IMR-90 (cell line): Measurements from ENCODE around the gene KIF12. TPM values are rescaled to one million over a fixed set of nuclear protein-coding genes. Genes with fewer than 3 reads are reported as not detected.
A peak's percentile ranks its signal among the peaks of the same experiment; 100 is the strongest.

Experiments used
- ATAC-seq: fragments of 200-7000 bp; cut with Tn5 transposase; 2 replicates; pipeline ENCODE4 v1.9.1; 2020; ENCODE audit warnings: low read depth, mild to moderate bottlenecking, moderate library complexity
- BruUV-seq: library from RNA; stranded (reverse); fragments of 400-500 nt; replicated peaks from 2 replicates; lab custom pipeline; 2021; lab: Mats Ljungman, UMichigan
- CTCF ChIA-PET: fragments of 300-600 bp; formaldehyde crosslinking; extraction: SDS; loops from one replicate; lab custom pipeline; 2021; ENCODE audit warnings: antibody characterized with exemption; lab: Yijun Ruan, JAX
- POLR2A ChIA-PET: fragments of 300-600 bp; sonication (Branson Sonifier 250); formaldehyde crosslinking; loops from one replicate; lab custom pipeline; 2022; ENCODE audit warnings: antibody characterized with exemption; ENCODE audit not compliant: unreplicated experiment; lab: Charles Lee
- DNase-seq: peaks from one replicate; pipeline ENCODE4 v3.0.0; 2013
- H2AFZ ChIP-seq: replicated peaks from 2 replicates; pipeline ENCODE3; 2013; ENCODE audit warnings: low read length, mild to moderate bottlenecking; ENCODE audit not compliant: poor library complexity
- H2AK5ac ChIP-seq: 2 replicates; pipeline ENCODE4 v1.6.1; 2013; ENCODE audit warnings: low read depth, low read length, inconsistent platforms
- H2AK9ac ChIP-seq: replicated peaks from 2 replicates; pipeline ENCODE3; 2013; ENCODE audit warnings: mild to moderate bottlenecking, low read depth, low read length, moderate library complexity; ENCODE audit not compliant: poor library complexity
- H2BK120ac ChIP-seq: 2 replicates; pipeline ENCODE4 v1.6.1; 2013; ENCODE audit warnings: low read depth, low read length, inconsistent platforms
- H2BK15ac ChIP-seq: 3 replicates; pipeline ENCODE4 v1.6.1; 2013; ENCODE audit warnings: low read depth, low read length, inconsistent platforms
- H2BK20ac ChIP-seq: 2 replicates; pipeline ENCODE4 v1.6.1; 2013; ENCODE audit warnings: low read depth, mild to moderate bottlenecking, inconsistent platforms, low read length, moderate library complexity
- H2BK5ac ChIP-seq: 2 replicates; pipeline ENCODE4 v1.6.1; 2013; ENCODE audit warnings: mild to moderate bottlenecking, low read depth, low read length, inconsistent platforms; ENCODE audit not compliant: poor library complexity, severe bottlenecking
- H3K14ac ChIP-seq: replicated peaks from 2 replicates; pipeline ENCODE4 v1.6.1; 2013; ENCODE audit warnings: low read depth, low read length, inconsistent platforms
- H3K18ac ChIP-seq: 2 replicates; pipeline ENCODE4 v1.6.1; 2013; ENCODE audit warnings: low read depth, low read length, control low read depth
- H3K23ac ChIP-seq: 2 replicates; pipeline ENCODE4 v1.6.1; 2013; ENCODE audit warnings: low read depth, low read length, inconsistent platforms
- H3K27ac ChIP-seq: 2 replicates; pipeline ENCODE4 v1.5.1; 2013; ENCODE audit warnings: mild to moderate bottlenecking, control low read depth, low read length; ENCODE audit not compliant: insufficient read depth
- H3K27me3 ChIP-seq: 2 replicates; pipeline ENCODE4 v1.6.1; 2013; ENCODE audit warnings: low read length; ENCODE audit not compliant: control insufficient read depth, insufficient read depth
- H3K36me3 ChIP-seq: 2 replicates; pipeline ENCODE4 v1.6.1; 2013; ENCODE audit warnings: low read length, mixed read lengths; ENCODE audit not compliant: control insufficient read depth, insufficient read depth
- H3K4ac ChIP-seq: 2 replicates; pipeline ENCODE4 v1.6.1; 2013; ENCODE audit warnings: low read depth, low read length, inconsistent platforms
- H3K4me1 ChIP-seq: 2 replicates; pipeline ENCODE4 v1.6.1; 2013; ENCODE audit warnings: low read length, mixed read lengths; ENCODE audit not compliant: control insufficient read depth, insufficient read depth
- H3K4me2 ChIP-seq: 2 replicates; pipeline ENCODE4 v1.6.1; 2013; ENCODE audit warnings: low read depth, mild to moderate bottlenecking, control low read depth, low read length, moderate library complexity
- H3K4me3 ChIP-seq: 2 replicates; pipeline ENCODE4 v1.5.1; 2013; ENCODE audit warnings: low read depth, mild to moderate bottlenecking, control low read depth, low read length, moderate library complexity; ENCODE audit not compliant: insufficient read depth
- H3K56ac ChIP-seq: 2 replicates; pipeline ENCODE4 v1.6.1; 2013; ENCODE audit warnings: low read length, inconsistent platforms; ENCODE audit not compliant: insufficient read depth; ENCODE audit errors: extremely low read depth
- H3K79me1 ChIP-seq, 2 experiments: 2 replicates each; pipeline ENCODE4 v1.6.1; 2013; ENCODE audit warnings: low read length in 2 of 2, inconsistent platforms in 1 of 2, low read depth in 1 of 2
- H3K9ac ChIP-seq: 2 replicates; pipeline ENCODE4 v1.6.1; 2013; ENCODE audit warnings: low read depth, low read length, control low read depth
- H3K9me1 ChIP-seq: 2 replicates; pipeline ENCODE4 v1.6.1; 2013; ENCODE audit warnings: low read length, inconsistent platforms; ENCODE audit not compliant: insufficient read depth
- H3K9me3 ChIP-seq: 2 replicates; pipeline ENCODE4 v1.6.1; 2013; ENCODE audit warnings: low read length; ENCODE audit not compliant: control insufficient read depth, insufficient read depth
- H4K20me1 ChIP-seq: 2 replicates; pipeline ENCODE4 v1.6.1; 2013; ENCODE audit warnings: low read length, inconsistent platforms; ENCODE audit not compliant: insufficient read depth
- H4K5ac ChIP-seq: 2 replicates; pipeline ENCODE4 v1.6.1; 2013; ENCODE audit warnings: mild to moderate bottlenecking, low read depth, low read length, control low read depth
- H4K8ac ChIP-seq, 2 experiments: 2 replicates each; pipeline ENCODE4 v1.6.1; 2013; ENCODE audit warnings: low read depth in 2 of 2, low read length in 2 of 2, control low read depth in 1 of 2, inconsistent platforms in 1 of 2
- H4K91ac ChIP-seq: 2 replicates; pipeline ENCODE4 v1.6.1; 2013; ENCODE audit warnings: low read depth, low read length, inconsistent platforms; ENCODE audit not compliant: insufficient read depth
- BHLHE40 ChIP-seq: fragments of 150-350 bp; IDR thresholded peaks from 2 replicates; pipeline ENCODE4 v1.6.1; 2016; ENCODE audit warnings: mild to moderate bottlenecking, low read depth, low read length
- CEBPB ChIP-seq: IDR thresholded peaks from 2 replicates; pipeline ENCODE4 v1.6.1; 2012; ENCODE audit warnings: low read depth, low read length, improper control_type of control experiment
- CHD1 ChIP-seq: IDR thresholded peaks from 2 replicates; pipeline ENCODE4 v1.6.1; 2012; ENCODE audit warnings: low read depth, low read length, improper control_type of control experiment
- CTCF ChIP-seq: conservative IDR thresholded peaks from 2 replicates; pipeline ENCODE4 v1.5.1; 2012; ENCODE audit warnings: mild to moderate bottlenecking, low read depth, low read length, improper control_type of control experiment
- MXI1 ChIP-seq: IDR thresholded peaks from 2 replicates; pipeline ENCODE4 v1.6.1; 2012; ENCODE audit warnings: low read depth, mild to moderate bottlenecking, low read length, moderate library complexity, borderline replicate concordance
- NFE2L2 ChIP-seq: fragments of 150-350 bp; IDR thresholded peaks from 2 replicates; pipeline ENCODE4 v1.6.1; 2016; ENCODE audit warnings: low read depth, mild to moderate bottlenecking, low read length
- RAD21 ChIP-seq: IDR thresholded peaks from 2 replicates; pipeline ENCODE4 v1.6.1; 2012; ENCODE audit warnings: low read length, improper control_type of control experiment
- RCOR1 ChIP-seq: IDR thresholded peaks from 2 replicates; pipeline ENCODE4 v1.6.1; 2012; ENCODE audit warnings: mild to moderate bottlenecking, low read length, improper control_type of control experiment; ENCODE audit not compliant: insufficient replicate concordance
- RFX5 ChIP-seq: IDR thresholded peaks from 2 replicates; pipeline ENCODE4 v1.8.0; 2012; ENCODE audit warnings: low read depth, mild to moderate bottlenecking, low read length, moderate library complexity
- SMC3 ChIP-seq: fragments of 150-350 bp; IDR thresholded peaks from 2 replicates; pipeline ENCODE4 v1.6.1; 2016; ENCODE audit warnings: low read depth, mild to moderate bottlenecking, antibody characterized with exemption, low read length, moderate library complexity
- USF2 ChIP-seq: fragments of 150-350 bp; IDR thresholded peaks from 2 replicates; pipeline ENCODE4 v1.6.1; 2017; ENCODE audit warnings: mild to moderate bottlenecking, antibody characterized with exemption, low read length, low read depth
- WGBS, 2 experiments: methylation state at CpG; one replicate each; pipeline versions ENCODE4 v1.1.5 to v1.1.7; 2013; ENCODE audit warnings: missing lambda C conversion rate in 2 of 2; ENCODE audit not compliant: insufficient read length in 1 of 2; ENCODE audit errors: extremely low coverage in 2 of 2; 5-methylcytosine and 5-hydroxymethylcytosine counted together
- dilution Hi-C: fragments of 300-500 bp; cut with HindIII; formaldehyde crosslinking; loops from one replicate; pipeline ENCODE4 v1.14.3; 2018; ENCODE audit warnings: low sequenced_read_pairs; ENCODE audit not compliant: unreplicated experiment
- in situ Hi-C: fragments of 300-500 bp; cut with MboI; formaldehyde crosslinking; loops from 3 replicates; pipeline ENCODE4 v1.14.3; 2019; ENCODE audit warnings: low sequenced_read_pairs, inconsistent platforms, mixed read lengths
- intact Hi-C: fragments of 100-400 bp; cut with micrococcal nuclease; formaldehyde crosslinking; loops from 2 replicates; pipeline ENCODE4 v1.10.0; 2022
- polyA plus RNA-seq, 3 experiments: library from polyadenylated mRNA; depleted of rRNA; stranded (reverse); fragments of >200 nt; gene quantifications; 2 replicates each; pipeline ENCODE4 v1.2.3, GENCODE V29; 2012; ENCODE audit warnings: low replicate concordance in 1 of 3
- total RNA-seq: library from RNA; depleted of rRNA; stranded (reverse); fragments of >200 nt; gene quantifications from 2 replicates; pipeline ENCODE4 v1.2.3, GENCODE V29; 2012
- TF ChIP-seq, protein P1 (sequence below): fragments of 150-350 bp; IDR thresholded peaks from 2 replicates; pipeline ENCODE4 v1.6.1; 2016; ENCODE audit warnings: low read depth, mild to moderate bottlenecking, low read length, moderate library complexity, borderline replicate concordance

The KIF12 gene
- total and polyA plus RNA-seq, 2 of the 4 experiments (the other 2 are of a cell fraction): not detected

- Histone ChIP-seq H2AFZ (peak overlapping the region; percentile 67), H4K5ac (no peak overlapping the region), H3K9ac (no peak overlapping the region), H4K8ac (no peak overlapping the region), H3K18ac (no peak overlapping the region), H3K36me3 (no peaks in the 10 kb centered on the region), H3K79me1 (no peaks in the 10 kb centered on the region), H2AK9ac (peak overlapping the region; percentile 68), H2AK5ac (peak overlapping the region; percentile 53; the same call in 1 of the 2 replicates), H3K4ac (peak overlapping the region; percentile 20; the same call in 1 of the 2 replicates), H3K14ac (no peak overlapping the region), H2BK120ac (0 out of 2 replicates have a peak overlapping the region, but pooled peaks have one; percentile 9), H3K4me1 (peaks cover 9% of the 10 kb centered on the region), H3K23ac (0 out of 2 replicates have a peak overlapping the region, but pooled peaks have one; percentile 62), H2BK5ac (no peak overlapping the region), H3K9me3 (no peaks in the 10 kb centered on the region), H3K4me2 (no peak overlapping the region), H2BK15ac (no peak overlapping the region), H3K4me3 (no peak overlapping the region), H3K27ac (no peak overlapping the region), H3K9me1 (no peaks in the 10 kb centered on the region; the same call in 1 of the 2 replicates), H3K56ac (no peak overlapping the region), H4K20me1 (no peaks in the 10 kb centered on the region; the same call in 1 of the 2 replicates), H3K27me3 (peaks cover 24% of the 10 kb centered on the region), H2BK20ac (no peak overlapping the region), H4K91ac (no peak overlapping the region)
- 25% methylated on average over 4 of the region's 10 CpGs; no CpG with 5 or more reads in 1 of the 2 experiments for WGBS, 2 experiments
- in situ Hi-C loops: loop anchor here (5.0 kb wide), 1 partner anchor 179 kb away; no protein-coding TSS in a partner anchor
- BruUV-seq: no TSS peak
- dilution Hi-C loops: no loop called here
- TF ChIP-seq CHD1 (no peak), MXI1 (no peak), SMC3 (no peak), RAD21 (no peak), RFX5 (no peak), CEBPB (no peak), USF2 (no peak), NFE2L2 (no peak), CTCF (no peak), RCOR1 (no peak), BHLHE40 (no peak)
- TF ChIP-seq, protein P1, sequence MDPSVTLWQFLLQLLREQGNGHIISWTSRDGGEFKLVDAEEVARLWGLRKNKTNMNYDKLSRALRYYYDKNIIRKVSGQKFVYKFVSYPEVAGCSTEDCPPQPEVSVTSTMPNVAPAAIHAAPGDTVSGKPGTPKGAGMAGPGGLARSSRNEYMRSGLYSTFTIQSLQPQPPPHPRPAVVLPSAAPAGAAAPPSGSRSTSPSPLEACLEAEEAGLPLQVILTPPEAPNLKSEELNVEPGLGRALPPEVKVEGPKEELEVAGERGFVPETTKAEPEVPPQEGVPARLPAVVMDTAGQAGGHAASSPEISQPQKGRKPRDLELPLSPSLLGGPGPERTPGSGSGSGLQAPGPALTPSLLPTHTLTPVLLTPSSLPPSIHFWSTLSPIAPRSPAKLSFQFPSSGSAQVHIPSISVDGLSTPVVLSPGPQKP: no peak
- ATAC-seq (peak; percentile 16; the same call in 1 of the 2 replicates), DNase-seq (peak; percentile 75)
- intact Hi-C loops: no loop called here
- ChIA-PET CTCF (interaction anchor here (1.4 to 1.8 kb wide), 2 partner anchors 42 to 159 kb away, joined by 4 read pairs; partner anchors contain the start of gene COL27A1), POLR2A (no interaction called here)
Measured at GRCh38 chr9:114112778-114113584, 13.9 kb upstream of the KIF12 start.
